ENCODE results near the gene PIAS4.
A peak's percentile ranks its signal among the peaks of the same experiment; 100 is the strongest.

Gene PIAS4

DNA sequence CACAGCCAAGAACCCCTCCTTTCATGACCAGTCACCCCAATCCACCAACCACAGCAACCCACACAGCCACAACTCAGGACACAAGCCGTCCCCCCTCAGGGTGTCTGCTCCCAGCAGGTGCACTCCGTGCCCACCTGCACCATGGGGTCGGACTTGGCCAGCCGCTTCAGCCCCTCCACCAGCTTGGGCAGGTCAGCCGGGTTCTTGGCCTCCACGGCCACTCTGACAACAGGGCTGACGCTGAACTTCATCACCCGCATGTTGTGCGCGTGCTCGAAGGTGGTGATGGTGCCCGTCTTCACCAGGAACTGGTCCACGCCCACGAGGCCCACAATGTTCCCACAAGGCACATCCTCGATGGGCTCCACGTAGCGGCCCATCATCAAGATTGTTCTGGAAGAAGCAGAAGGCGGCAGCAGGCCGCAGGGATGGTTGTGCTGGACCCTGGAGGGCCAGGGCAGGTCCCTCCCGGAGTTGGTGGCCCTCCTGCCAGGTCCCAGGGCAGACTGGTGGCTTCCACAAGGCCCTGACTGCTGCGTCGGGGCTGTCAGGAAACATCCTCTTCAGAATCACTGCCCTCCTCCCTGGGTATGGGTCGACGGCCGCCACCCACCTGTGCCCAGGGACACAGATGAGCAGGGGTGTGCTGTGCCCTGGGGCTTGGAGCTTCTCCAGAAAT lies 27.7 kb upstream of the PIAS4 start:
- peaks cover 52% of the 10 kb centered on the region for H3K4me1 ChIP-seq (ENCODE audit: insufficient read depth, low read length)
- no peaks in the 10 kb centered on the region for H3K9me3 ChIP-seq (ENCODE audit: insufficient read depth, low read length, severe bottlenecking)
- ATAC-seq (ENCODE audit: insufficient read depth, low read depth) (no peak), DNase-seq (no peak)
- H3K9ac ChIP-seq (ENCODE audit: low read depth, low read length), result no peak overlapping the region
- H2AFZ ChIP-seq (ENCODE audit: low read depth, low read length), result no peak overlapping the region
- peaks cover 90% of the 10 kb centered on the region for H4K20me1 ChIP-seq (ENCODE audit: insufficient read depth, low read length)
- H3K79me2 ChIP-seq (ENCODE audit: insufficient read depth, low read length), result peaks cover 77% of the 10 kb centered on the region
- no peak for TF ChIP-seq EZH2 (IDR thresholded peaks at IDR 0.05; ENCODE audit: borderline replicate concordance, low read depth, low read length, severe bottlenecking)
- TF ChIP-seq, protein P1, sequence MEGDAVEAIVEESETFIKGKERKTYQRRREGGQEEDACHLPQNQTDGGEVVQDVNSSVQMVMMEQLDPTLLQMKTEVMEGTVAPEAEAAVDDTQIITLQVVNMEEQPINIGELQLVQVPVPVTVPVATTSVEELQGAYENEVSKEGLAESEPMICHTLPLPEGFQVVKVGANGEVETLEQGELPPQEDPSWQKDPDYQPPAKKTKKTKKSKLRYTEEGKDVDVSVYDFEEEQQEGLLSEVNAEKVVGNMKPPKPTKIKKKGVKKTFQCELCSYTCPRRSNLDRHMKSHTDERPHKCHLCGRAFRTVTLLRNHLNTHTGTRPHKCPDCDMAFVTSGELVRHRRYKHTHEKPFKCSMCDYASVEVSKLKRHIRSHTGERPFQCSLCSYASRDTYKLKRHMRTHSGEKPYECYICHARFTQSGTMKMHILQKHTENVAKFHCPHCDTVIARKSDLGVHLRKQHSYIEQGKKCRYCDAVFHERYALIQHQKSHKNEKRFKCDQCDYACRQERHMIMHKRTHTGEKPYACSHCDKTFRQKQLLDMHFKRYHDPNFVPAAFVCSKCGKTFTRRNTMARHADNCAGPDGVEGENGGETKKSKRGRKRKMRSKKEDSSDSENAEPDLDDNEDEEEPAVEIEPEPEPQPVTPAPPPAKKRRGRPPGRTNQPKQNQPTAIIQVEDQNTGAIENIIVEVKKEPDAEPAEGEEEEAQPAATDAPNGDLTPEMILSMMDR (IDR thresholded peaks at IDR 0.05; ENCODE audit: borderline replicate concordance, extremely low read depth, low read length, poor library complexity, severe bottlenecking), result no peak
- H3K27ac ChIP-seq (ENCODE audit: low read length), result no peak overlapping the region
- H3K27me3 ChIP-seq (ENCODE audit: insufficient read depth, low read length, poor library complexity), result no peaks in the 10 kb centered on the region
- no peak overlapping the region for H3K4me3 ChIP-seq (ENCODE audit: low read depth in 1 of 2, low read length in 2 of 2)
- peaks cover 98% of the 10 kb centered on the region for H3K36me3 ChIP-seq (ENCODE audit: insufficient read depth, low read length)
- H3K4me2 ChIP-seq (ENCODE audit: insufficient read depth, low read length), result peak overlapping the region; percentile 24; the same call in 1 of the 2 replicates

DNA sequence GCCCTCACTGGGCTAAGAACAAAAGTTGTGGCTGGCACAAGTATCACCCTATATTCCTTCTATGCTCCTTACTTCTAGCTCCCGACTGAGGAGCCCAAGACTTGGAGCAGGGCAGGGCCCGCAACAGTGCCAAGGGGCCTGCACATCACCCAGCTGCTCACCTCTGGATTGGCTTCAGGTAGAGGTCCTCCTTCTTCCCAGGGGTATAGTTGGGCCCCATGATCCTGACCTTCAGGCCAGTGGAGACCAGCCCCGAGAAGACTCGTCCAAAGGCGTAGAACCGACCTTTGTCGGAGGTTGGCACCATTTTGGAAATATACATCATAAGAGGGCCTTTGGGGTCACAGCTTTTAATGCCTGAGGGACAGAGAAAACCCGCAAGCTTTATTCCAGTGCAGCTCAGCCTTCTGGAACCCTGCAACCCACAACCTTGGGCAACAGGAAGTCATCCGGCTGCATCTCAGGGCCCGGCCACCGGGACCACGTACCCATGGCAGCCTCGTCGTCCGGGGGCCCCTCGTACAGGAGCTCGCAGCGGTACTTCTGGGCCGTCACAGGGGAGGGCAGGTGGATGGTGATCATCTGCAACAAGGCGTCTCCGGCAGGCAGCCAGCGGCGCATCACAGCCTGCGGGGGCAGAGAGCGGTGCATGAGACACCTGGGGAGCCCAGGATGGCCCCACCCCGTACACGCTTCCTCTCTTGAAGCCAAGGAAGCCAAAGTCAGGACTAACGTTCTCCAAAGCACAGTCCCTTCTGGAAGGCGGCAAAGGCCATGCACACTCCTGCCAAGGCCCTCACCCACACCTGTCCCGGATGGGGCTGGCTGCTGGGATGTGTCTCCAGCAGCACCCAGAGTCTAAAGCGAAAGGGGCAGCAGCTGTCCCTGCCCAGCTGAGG lies 26.9 kb upstream of the PIAS4 start:
- peaks cover 93% of the 10 kb centered on the region for H4K20me1 ChIP-seq (ENCODE audit: insufficient read depth, low read length)
- H3K4me3 ChIP-seq (ENCODE audit: low read depth in 1 of 2, low read length in 2 of 2), result no peak overlapping the region
- peaks cover 82% of the 10 kb centered on the region for H3K79me2 ChIP-seq (ENCODE audit: insufficient read depth, low read length)

DNA sequence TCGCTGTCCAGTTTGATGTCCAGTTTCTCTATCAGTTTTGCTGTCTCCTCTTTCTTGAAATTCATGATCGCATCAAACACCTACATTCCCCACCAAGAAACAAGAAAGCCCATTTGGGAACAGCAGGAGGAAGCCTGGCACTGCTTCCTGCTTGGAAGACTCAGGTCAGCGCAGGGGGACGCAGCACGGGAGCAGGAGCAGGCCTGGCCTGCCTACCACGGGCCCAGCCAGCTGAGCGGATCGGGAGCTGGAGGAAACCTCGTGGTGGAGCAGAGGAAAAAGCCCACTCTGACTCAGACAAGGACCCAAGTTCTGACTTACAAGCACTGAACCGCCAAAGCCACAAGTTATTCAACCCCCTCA lies 26.2 kb upstream of the PIAS4 start:
- ATAC-seq (ENCODE audit: insufficient read depth, low read depth) (no peak), DNase-seq (no peak)
- no peak for TF ChIP-seq EZH2 (IDR thresholded peaks at IDR 0.05; ENCODE audit: borderline replicate concordance, low read depth, low read length, severe bottlenecking)
- TF ChIP-seq, protein P1 (IDR thresholded peaks at IDR 0.05; ENCODE audit: borderline replicate concordance, extremely low read depth, low read length, poor library complexity, severe bottlenecking), result no peak
- Histone ChIP-seq H4K20me1 (ENCODE audit: insufficient read depth, low read length) (peaks cover 85% of the 10 kb centered on the region), H3K9me3 (ENCODE audit: insufficient read depth, low read length, severe bottlenecking) (no peaks in the 10 kb centered on the region), H3K36me3 (ENCODE audit: insufficient read depth, low read length) (peaks cover 87% of the 10 kb centered on the region), H3K4me1 (ENCODE audit: insufficient read depth, low read length) (peaks cover 61% of the 10 kb centered on the region), H3K27me3 (ENCODE audit: insufficient read depth, low read length, poor library complexity) (no peaks in the 10 kb centered on the region), H3K4me2 (ENCODE audit: insufficient read depth, low read length) (peak overlapping the region; percentile 87; the same call in 1 of the 2 replicates), H3K27ac (ENCODE audit: low read length) (no peak overlapping the region), H3K9ac (ENCODE audit: low read depth, low read length) (0 out of 2 replicates have a peak overlapping the region, but pooled peaks have one; percentile 2), H2AFZ (ENCODE audit: low read depth, low read length) (no peak overlapping the region), H3K79me2 (ENCODE audit: insufficient read depth, low read length) (peaks cover 86% of the 10 kb centered on the region), H3K4me3 (ENCODE audit: low read depth in 1 of 2, low read length in 2 of 2) (no peak overlapping the region)

More for the DNA sequence above, 26.9 kb upstream of the PIAS4 start:
- no peaks in the 10 kb centered on the region for H3K9me3 ChIP-seq (ENCODE audit: insufficient read depth, low read length, severe bottlenecking)
- TF ChIP-seq EZH2 (IDR thresholded peaks at IDR 0.05; ENCODE audit: borderline replicate concordance, low read depth, low read length, severe bottlenecking), result no peak
- TF ChIP-seq, protein P1 (IDR thresholded peaks at IDR 0.05; ENCODE audit: borderline replicate concordance, extremely low read depth, low read length, poor library complexity, severe bottlenecking), result no peak
- H3K9ac ChIP-seq (ENCODE audit: low read depth, low read length), result 0 out of 2 replicates have a peak overlapping the region, but pooled peaks have one; percentile 2
- H3K4me2 ChIP-seq (ENCODE audit: insufficient read depth, low read length), result peak overlapping the region; percentile 24; the same call in 1 of the 2 replicates
- no peak for DNase-seq
- peaks cover 94% of the 10 kb centered on the region for H3K36me3 ChIP-seq (ENCODE audit: insufficient read depth, low read length)
- H3K4me1 ChIP-seq (ENCODE audit: insufficient read depth, low read length), result peaks cover 54% of the 10 kb centered on the region
- H2AFZ ChIP-seq (ENCODE audit: low read depth, low read length), result no peak overlapping the region
- no peak overlapping the region for H3K27ac ChIP-seq (ENCODE audit: low read length)
- no peaks in the 10 kb centered on the region for H3K27me3 ChIP-seq (ENCODE audit: insufficient read depth, low read length, poor library complexity)
- no peak for ATAC-seq (ENCODE audit: insufficient read depth, low read depth)
